Measurements from ENCODE around the gene GNG12.

Gene GNG12

GRCh38 chr1:67840449-67840848 is 7.2 kb upstream of the GNG12 start:
- no peak for DNase-seq (ENCODE audit: low read depth)

DNA sequence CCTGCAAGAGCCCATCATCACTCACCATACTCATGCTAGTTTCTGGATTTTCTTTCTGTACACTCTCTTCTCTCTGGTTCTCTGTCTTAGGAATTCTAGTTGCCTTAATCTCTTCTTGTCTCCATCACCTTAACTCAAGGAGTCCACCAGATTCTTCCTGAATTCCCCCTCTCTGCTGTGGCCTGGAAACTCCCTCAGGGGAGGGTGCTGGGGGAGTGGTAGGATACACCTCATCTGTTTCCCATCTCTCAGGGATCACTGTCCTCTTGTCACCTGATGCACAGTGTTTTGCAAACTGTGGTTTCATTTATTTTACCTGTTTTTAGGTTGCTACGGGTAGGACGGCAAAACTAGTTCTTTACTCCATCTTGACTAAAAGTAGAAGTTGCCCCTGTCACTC is 6.6 kb upstream of the GNG12 start:
- no peak for DNase-seq (ENCODE audit: low read depth)

DNA sequence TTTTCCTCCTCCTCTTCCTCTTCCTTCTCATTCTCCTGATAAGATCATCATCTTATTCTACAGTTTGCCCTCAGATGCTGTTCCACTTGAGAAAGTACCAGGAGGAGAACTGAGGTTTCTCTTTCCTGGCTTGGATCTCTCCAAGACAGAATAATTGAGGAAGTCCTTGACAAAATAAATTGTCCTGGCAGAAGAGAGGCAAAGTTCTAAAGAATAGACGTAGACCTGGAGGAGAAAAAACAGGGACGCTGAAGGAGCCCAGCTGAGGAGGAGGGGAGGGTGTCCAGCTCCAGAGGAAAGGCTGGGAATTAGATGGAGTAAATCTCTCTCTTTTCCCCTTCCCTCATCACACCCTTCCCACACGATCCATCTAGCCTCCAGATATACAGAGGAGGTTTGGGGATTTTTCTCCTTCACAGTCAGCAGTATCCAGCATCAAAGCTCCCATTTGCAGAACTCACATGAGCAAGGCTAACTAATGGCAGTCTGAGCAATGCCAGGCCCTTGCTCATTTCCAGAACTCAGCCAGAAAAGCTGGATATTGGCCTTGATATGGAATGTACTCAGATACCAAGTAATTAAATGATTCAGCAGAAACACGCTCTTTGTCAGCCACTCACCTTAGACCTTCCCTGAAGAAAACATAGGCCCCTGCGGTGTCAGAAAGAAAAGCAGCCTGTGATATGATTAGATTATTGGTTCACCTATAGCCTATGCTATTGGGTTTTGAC is 5.1 kb upstream of the GNG12 start:
- no peak for DNase-seq (ENCODE audit: low read depth)

DNA sequence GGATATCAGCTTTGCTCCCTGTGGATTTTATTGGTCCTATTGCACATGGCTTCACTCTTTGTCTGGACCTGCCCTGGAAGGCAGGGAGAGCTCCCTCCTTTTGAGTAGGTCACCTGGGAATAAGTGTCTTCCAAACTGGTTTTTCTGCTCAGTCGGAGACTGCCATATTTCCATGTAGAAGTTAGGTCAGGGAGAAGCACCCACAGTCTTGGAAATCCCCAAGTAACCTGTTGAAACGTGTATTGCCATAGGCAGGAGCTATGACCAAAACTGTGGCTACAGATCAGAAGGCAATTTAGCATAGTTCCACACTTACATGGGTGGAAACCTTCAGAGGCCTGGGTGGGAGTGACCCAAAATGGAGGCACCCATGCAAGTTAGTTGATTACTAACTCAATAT is 3.5 kb upstream of the GNG12 start:
- no peak for DNase-seq (ENCODE audit: low read depth)

DNA sequence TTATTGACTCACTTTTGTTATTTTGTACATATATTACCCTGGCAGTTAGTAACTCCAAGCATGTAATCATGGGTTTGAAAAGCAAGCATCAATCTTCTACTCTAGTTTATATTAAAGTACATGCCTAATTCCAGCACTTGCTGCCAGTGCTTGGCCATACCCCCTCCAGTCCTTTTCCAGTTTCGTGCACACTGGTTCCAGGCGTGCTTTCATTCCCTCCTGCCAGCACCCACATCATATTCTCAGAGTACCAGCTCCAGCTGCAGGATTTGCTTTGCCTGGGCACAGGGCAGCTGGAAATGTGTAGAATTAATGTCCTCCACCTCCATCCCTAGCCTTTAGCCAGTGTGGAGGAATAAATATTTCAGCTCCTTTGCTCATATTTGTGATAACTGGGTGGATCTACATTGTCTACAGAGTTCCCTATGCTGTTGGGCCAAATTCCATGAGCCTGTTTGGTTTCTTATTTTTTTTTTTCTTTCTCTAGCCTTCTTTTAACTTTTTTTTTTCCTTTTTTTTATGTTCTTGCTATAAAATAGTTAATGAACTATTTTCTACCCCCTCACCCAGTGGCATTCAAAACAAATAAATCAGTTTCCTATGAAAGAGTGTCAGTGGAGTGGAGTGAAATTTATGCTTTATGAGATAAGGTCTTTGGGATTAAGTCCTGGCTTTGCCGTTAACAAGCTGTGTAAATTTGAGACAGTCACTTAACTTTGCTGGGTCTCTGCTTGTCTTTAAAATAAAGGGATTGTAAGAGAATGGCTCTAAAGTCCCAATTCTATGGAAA is 2.6 kb upstream of the GNG12 start:
- no peak for DNase-seq (ENCODE audit: low read depth)

GRCh38 chr1:67834246-67834877 is 1.1 kb upstream of the GNG12 start:
- no peak for DNase-seq (ENCODE audit: low read depth)

- DNase-seq (ENCODE audit: low read depth): no peak
These were observed 304 bp upstream of the GNG12 start for GRCh38 chr1:67833602-67833940.

- no peak for DNase-seq (ENCODE audit: low read depth)
These were observed 1.3 kb downstream of the GNG12 start for GRCh38 chr1:67831850-67832513.

GRCh38 chr1:67830928-67831830 is 2.1 kb downstream of the GNG12 start:
- DNase-seq (ENCODE audit: low read depth): no peak

DNA sequence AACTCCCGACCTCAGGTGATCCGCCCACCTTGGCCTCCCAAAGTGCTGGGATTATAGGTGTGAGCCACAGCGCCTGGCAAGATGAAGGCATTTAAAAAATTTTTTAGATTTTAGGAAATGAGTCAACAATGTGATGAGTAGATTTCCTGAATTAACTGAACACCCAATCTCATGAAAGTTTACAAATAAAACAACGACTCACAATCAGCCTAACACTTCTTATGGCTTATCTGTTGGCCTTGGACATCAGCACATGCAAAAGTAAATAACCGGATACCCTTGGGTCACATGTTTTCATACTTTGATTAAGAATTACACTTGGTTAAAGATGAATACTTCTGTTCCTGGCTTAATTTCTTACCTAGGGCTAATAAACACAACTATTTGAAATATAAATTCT is 3.0 kb downstream of the GNG12 start:
- DNase-seq (ENCODE audit: low read depth): no peak

DNA sequence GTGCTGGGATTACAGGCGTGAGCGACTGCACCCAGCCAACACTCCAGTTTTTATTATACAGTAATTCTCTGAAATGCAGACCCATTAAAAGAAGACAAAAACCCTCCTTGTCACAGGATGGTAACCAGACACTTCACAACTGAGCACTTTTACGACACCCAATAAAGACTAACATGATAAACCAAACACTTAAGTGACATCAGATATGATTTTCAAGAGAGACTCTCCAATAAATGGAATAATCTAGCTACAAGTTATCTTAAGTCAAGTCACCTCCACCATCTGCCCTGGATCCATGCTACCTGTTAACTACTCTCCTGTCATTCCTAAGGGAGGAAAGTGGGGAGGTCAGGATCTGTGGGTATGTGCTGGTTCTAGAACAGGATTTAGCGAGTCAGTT is 5.6 kb downstream of the GNG12 start:
- DNase-seq (ENCODE audit: low read depth): no peak

DNA sequence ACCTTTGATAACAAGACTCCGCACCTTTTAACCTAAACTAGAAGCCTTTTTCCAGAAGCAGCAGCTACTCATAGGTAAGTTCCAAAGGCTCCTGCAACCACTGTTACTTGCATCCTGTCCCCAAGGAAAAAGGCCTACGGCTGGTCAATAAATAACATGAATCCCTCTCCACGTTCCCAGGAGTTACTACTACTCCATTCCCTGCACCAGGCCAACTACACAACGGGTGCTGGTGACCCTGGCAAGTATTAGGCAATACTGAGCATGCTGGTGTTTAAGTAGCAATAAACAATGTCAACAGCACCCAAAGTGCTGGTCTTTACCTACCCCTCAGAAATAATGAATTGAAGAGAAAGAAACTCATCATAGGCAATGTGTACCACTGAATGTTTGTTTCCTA is 7.7 kb downstream of the GNG12 start:
- no peak for DNase-seq (ENCODE audit: low read depth)

DNA sequence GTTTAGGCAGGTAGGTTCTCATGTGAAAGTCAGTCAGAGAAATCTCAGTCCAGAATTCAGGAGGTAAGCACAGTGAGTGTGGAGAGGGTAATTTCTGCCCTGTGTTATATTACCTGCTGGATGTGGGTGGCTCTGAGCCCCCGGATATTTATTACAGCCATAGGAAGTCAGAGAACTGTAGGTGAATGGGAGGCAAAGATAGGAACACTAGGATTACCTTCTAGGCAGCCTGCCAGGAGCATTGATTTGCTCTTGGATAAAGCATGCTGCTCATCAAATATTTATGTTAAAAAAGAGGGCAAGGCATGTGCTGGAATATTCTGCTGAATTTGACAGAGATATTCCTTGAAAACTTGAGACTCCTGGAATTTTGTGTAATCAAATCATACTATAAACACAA is 8.5 kb downstream of the GNG12 start:
- no peak for DNase-seq (ENCODE audit: low read depth)

- DNase-seq (ENCODE audit: low read depth): no peak
These were observed 9.7 kb downstream of the GNG12 start for GRCh38 chr1:67823615-67824014.

DNA sequence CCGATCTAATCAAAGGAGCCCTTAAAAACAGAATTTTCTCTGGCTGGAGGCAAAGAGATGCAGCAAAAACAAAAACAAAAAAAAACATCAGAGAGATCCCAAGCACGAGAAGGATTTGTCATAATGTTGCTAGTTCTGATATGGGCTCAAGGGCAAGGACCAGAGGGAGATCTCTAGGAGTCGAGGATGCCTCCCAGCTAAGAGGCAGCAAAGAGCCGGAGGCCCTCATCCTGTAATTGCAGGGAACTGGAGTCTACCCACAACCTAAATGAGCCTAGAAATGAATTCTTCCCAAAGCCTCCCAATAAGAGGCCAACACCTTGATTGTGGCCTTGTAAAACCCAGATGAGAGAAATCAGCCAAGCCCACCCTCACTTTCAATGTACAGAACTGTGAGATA is 12.0 kb downstream of the GNG12 start:
- DNase-seq (ENCODE audit: low read depth): no peak

GRCh38 chr1:67818725-67819301 is 14.5 kb downstream of the GNG12 start:
- DNase-seq (ENCODE audit: low read depth): no peak

GRCh38 chr1:67818162-67818561 is 15.1 kb downstream of the GNG12 start:
- DNase-seq (ENCODE audit: low read depth): no peak

DNA sequence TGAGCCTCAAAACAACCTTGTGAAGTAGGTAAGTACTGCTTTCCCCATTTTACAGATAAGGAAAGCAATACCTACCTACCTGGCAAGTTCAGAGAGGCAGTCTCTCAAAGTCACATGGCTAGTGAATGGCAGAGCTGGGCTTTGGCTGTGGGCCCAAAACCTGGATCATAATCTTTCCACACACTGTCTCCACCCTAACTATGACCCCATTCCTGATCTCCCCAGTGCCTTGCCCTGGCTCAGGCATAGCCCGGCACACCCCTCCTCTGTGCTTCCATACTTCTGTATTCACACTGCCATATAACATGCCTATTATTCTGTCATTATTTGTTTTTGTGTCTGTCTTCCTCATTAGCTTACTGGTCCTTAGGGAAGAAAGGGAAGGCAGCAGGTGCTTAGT is 15.9 kb downstream of the GNG12 start:
- DNase-seq (ENCODE audit: low read depth): no peak

- no peak for DNase-seq (ENCODE audit: low read depth)
These were observed 16.8 kb downstream of the GNG12 start for GRCh38 chr1:67816506-67816905.

- no peak for DNase-seq (ENCODE audit: low read depth)
These were observed 17.2 kb downstream of the GNG12 start for GRCh38 chr1:67816095-67816475.

DNA sequence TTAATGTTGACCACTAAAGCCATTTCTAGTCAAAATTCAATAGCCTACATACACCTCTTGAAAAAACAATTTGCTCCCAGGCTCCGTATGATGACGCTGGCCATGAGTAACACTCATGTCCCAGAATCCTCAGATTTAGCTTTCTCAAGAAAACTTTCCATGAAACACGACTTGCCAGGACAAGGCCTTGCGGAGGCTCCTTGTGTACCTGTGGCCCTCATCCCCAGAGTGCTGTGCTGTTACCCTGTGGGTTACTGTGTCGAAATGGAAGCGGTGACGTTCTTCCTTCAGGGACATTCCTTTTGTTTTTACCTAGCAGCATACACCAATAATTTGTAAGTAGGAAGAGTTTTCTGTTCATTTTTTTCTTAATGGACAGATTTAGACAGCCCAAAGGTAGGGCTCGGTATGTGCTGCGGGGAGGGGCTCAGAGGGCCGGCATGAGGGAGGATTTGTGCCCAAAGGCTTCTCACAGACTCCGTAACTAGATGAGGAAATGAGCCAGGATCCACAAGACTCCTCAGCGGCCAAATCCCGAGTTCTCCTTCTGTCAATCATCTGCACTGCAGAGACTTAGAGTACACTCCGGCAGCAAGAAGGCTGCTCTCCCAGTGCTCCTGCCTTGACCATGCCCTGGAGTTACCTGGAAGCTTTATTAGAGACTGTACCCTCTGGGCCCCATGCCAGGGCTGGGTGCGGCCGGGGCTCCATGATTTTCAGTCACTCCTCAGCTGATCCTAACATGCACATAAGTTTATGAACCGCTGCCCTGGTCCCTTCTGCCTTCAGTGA is 17.8 kb downstream of the GNG12 start:
- DNase-seq (ENCODE audit: low read depth): no peak
